Adipocyte (in vitro differentiated cells): ENCODE measurements around the gene NSUN4.
A peak's percentile ranks its signal among the peaks of the same experiment; 100 is the strongest.

ENCODE experiments used
- DNase-seq: peaks from one replicate; pipeline ENCODE4 v3.0.0-alpha.2; 2015; ENCODE audit warnings: low read depth
- H3K27me3 ChIP-seq: replicated peaks from 2 replicates; pipeline ENCODE4 v1.7.0; 2013; ENCODE audit warnings: mild to moderate bottlenecking, low read length, moderate library complexity; ENCODE audit not compliant: control insufficient read depth, insufficient read depth
- H3K36me3 ChIP-seq: 2 replicates; pipeline ENCODE4 v1.7.0; 2013; ENCODE audit warnings: low read length, mild to moderate bottlenecking, moderate library complexity; ENCODE audit not compliant: control insufficient read depth, insufficient read depth, severe bottlenecking
- H3K4me1 ChIP-seq: 2 replicates; pipeline ENCODE4 v1.7.0; 2013; ENCODE audit warnings: mild to moderate bottlenecking, low read length, moderate library complexity; ENCODE audit not compliant: control insufficient read depth, insufficient read depth
- H3K4me3 ChIP-seq: 2 replicates; pipeline ENCODE4 v1.7.0; 2013; ENCODE audit warnings: mild to moderate bottlenecking, low read length, moderate library complexity
- H3K9ac ChIP-seq: 2 replicates; pipeline ENCODE4 v1.7.0; 2013; ENCODE audit warnings: mild to moderate bottlenecking, low read length, moderate library complexity
- H3K9me3 ChIP-seq: 2 replicates; pipeline ENCODE4 v1.7.0; 2013; ENCODE audit warnings: mild to moderate bottlenecking, low read length, moderate library complexity; ENCODE audit not compliant: control insufficient read depth

The NSUN4 gene

DNA sequence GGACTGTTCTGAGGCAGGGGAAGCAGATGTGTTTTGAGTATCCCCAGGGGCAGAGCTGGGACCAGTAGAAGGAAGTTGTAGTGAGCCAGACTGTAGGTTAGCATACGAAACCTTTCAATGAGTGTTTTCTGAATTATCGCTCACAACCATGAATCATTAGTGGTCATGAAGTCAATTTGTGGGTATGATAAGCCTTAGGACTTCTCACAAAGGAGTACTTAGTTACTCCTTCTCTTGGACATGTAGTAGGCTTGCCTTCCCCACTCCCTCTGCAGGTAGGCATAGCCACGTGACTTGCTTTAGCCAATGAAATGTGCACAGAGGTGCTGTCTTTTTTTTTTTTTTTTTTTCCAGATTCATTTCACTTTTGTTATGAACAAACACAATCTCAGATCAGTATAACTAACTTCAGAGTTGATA lies 29.6 kb downstream of the NSUN4 start:
- Histone ChIP-seq H3K36me3 (peaks cover 10% of the 10 kb centered on the region), H3K9ac (peak overlapping the region; percentile 48), H3K9me3 (no peaks in the 10 kb centered on the region), H3K27me3 (no peaks in the 10 kb centered on the region), H3K4me1 (peaks cover 20% of the 10 kb centered on the region), H3K4me3 (no peak overlapping the region)
- DNase-seq, result no peak

DNA sequence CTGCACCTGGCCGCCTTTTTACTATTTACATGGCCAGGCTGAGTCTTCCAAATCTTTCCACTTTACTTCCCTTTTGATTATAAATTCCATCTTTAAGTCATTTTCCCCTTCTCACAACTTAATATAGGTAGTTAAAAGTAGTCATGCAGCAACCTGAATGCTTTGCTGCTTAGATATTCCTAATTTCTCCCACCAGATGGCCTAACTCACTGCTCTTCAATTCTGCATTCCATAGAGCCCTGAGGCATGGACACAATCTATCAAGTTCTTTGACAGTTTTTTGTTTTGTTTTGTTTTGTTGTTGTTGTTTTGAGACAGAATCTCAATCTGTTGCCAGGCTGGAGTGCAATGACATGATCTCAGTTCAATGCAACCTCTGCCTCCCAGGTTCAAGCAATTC lies 31.8 kb downstream of the NSUN4 start:
- Histone ChIP-seq H3K9ac (no peak overlapping the region), H3K4me1 (peaks cover 15% of the 10 kb centered on the region), H3K27me3 (no peaks in the 10 kb centered on the region), H3K36me3 (peaks cover 4% of the 10 kb centered on the region), H3K9me3 (no peaks in the 10 kb centered on the region), H3K4me3 (no peak overlapping the region)
- no peak for DNase-seq

DNA sequence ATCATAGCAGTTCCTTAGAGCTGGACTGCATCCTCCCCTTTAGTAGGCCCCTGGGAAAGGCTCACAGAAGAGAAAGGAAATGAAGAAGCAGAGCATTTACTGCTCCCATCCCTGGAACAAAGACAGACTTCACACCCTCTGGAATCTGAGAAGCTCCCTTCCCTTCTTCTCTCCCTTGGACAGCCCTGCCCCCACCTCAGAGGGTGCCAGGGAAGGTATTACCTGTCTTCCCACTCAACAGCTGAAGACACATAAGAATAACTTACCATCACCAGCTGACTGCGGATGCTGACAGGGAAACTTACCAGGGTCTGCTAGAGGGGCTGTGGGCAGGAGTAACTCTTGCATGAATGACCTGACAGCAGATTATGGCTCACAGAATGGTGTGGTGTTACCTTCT lies 39.4 kb downstream of the NSUN4 start:
- peaks cover 11% of the 10 kb centered on the region for H3K9me3 ChIP-seq
- H3K4me3 ChIP-seq, result no peak overlapping the region
- no peaks in the 10 kb centered on the region for H3K36me3 ChIP-seq
- no peak overlapping the region for H3K9ac ChIP-seq
- H3K4me1 ChIP-seq, result no peaks in the 10 kb centered on the region
- DNase-seq, result no peak
- H3K27me3 ChIP-seq, result no peaks in the 10 kb centered on the region

DNA sequence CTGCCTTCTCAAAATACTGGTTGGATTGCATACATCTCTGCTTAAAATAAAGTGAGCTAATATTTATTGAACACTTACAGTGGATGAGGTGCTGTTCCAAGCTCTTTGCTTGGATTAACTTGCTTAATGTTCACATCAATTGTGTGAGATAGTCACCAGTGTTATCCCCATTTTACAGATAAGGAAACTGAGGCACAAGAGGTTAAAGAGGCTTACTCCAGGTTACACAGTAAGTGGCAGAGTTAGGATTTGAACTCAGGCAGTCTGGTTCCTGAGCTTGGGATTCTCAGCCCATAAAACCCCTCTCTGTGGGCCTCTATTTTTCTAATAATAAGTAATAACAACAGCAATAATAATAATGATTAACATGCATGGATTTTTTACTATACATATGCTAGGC lies 39.9 kb downstream of the NSUN4 start:
- DNase-seq, result no peak
- no peaks in the 10 kb centered on the region for H3K36me3 ChIP-seq
- H3K9me3 ChIP-seq, result peaks cover 11% of the 10 kb centered on the region
- no peaks in the 10 kb centered on the region for H3K27me3 ChIP-seq
- H3K4me3 ChIP-seq, result no peak overlapping the region
- H3K4me1 ChIP-seq, result no peaks in the 10 kb centered on the region
- no peak overlapping the region for H3K9ac ChIP-seq

DNA sequence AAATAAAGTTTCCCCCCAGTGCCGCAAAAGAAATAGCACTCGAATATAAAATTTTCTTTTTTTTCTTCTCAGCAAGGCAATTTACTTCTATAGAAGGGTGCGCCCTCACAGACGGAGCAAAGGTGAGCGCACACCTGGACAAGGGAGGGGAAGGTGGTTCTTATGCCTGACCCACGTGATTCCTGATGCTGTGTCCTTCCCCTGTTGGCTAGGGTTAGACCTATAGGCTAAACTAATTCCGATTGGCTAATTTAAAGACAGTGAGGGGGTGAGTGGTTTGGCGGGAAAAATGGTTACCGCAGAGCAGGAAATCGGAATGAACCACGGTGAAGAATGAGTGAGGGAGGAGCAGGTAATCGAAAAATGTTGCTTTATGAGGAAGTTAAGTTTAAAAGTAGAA lies 52.9 kb downstream of the NSUN4 start:
- peaks cover 18% of the 10 kb centered on the region for H3K27me3 ChIP-seq
- peak overlapping the region; percentile 71 for H3K4me3 ChIP-seq
- peaks cover 7% of the 10 kb centered on the region for H3K4me1 ChIP-seq
- H3K9ac ChIP-seq, result no peak overlapping the region
- no peak for DNase-seq
- H3K36me3 ChIP-seq, result no peaks in the 10 kb centered on the region
- peaks cover 20% of the 10 kb centered on the region for H3K9me3 ChIP-seq

DNA sequence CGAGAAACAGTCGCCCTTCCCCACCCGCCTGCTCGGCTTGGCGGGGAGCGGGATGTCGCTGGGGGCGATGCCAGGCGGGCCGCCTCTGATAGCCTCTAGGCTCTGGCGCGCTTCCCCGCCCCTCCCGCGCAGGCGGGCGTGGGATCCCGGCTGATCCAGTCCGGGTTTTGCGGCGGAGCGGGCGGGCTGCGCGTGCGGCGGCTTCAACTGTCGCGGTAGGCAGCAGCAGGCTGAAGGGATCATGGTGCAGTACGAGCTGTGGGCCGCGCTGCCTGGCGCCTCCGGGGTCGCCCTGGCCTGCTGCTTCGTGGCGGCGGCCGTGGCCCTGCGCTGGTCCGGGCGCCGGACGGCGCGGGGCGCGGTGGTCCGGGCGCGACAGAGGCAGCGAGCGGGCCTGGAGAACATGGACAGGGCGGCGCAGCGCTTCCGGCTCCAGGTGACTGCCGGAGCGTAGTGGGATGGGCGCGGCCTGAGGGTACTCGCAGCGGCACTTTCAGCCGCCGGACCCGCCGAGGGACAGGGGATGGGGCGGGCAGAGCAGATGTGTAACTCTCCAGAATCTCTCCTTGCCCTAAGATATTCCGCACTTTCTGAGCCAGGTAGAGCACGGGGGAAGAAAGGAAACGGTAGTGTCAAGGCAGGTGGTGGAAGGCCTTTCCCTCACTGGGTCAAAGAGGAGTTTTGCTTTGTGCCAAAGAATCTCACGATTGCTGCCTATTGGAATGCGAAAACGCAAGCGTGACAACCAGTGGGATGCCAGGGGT lies 53.7 kb downstream of the NSUN4 start, which contains the start of gene FAAH:
FAAH (plus strand) TSS at position 210 of the 764 bp plus-strand sequence; CDS start at position 242, 32 bp downstream.
- H3K4me1 ChIP-seq, result peaks cover 7% of the 10 kb centered on the region
- H3K4me3 ChIP-seq, result peak within 1 kb of the TSS; percentile 71
- no peak for DNase-seq
- H3K36me3 ChIP-seq, result no peaks in the 10 kb centered on the region
- H3K9ac ChIP-seq, result peak within 1 kb of the TSS; percentile 67
- peaks cover 20% of the 10 kb centered on the region for H3K27me3 ChIP-seq
- peaks cover 20% of the 10 kb centered on the region for H3K9me3 ChIP-seq

DNA sequence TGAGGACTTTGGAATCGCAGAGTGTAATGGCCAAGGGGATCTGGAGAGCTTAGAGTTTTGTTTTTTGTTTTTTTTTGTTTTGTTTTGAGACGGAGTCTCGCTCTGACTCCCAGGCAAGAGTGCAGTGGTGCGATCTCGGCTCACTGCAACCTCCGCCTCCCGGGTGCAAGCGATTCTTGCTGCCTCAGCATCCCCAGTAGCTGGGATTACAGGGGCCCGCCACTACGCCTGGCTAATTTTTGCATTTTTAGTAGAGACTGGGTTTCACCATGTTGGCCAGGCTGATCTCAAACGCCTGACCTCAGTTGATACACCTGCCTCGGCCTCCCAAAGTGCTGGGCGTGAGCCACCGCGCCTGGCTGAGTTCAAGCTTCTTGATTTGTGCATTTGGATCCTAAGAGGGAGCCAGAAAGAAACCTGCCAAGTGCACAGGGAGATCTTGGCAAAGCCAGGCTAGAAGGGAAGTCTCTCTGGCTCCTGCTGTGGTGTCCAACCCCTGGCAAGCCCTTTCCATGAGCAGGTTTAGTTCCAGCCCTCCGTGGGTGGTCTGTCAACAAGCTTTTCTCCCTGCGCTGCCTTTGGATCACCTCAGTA lies 54.4 kb downstream of the NSUN4 start:
- peaks cover 21% of the 10 kb centered on the region for H3K27me3 ChIP-seq
- H3K4me3 ChIP-seq, result peak overlapping the region; percentile 71
- peaks cover 20% of the 10 kb centered on the region for H3K9me3 ChIP-seq
- no peak for DNase-seq
- no peaks in the 10 kb centered on the region for H3K36me3 ChIP-seq
- peaks cover 7% of the 10 kb centered on the region for H3K4me1 ChIP-seq
- peak overlapping the region; percentile 67 for H3K9ac ChIP-seq

DNA sequence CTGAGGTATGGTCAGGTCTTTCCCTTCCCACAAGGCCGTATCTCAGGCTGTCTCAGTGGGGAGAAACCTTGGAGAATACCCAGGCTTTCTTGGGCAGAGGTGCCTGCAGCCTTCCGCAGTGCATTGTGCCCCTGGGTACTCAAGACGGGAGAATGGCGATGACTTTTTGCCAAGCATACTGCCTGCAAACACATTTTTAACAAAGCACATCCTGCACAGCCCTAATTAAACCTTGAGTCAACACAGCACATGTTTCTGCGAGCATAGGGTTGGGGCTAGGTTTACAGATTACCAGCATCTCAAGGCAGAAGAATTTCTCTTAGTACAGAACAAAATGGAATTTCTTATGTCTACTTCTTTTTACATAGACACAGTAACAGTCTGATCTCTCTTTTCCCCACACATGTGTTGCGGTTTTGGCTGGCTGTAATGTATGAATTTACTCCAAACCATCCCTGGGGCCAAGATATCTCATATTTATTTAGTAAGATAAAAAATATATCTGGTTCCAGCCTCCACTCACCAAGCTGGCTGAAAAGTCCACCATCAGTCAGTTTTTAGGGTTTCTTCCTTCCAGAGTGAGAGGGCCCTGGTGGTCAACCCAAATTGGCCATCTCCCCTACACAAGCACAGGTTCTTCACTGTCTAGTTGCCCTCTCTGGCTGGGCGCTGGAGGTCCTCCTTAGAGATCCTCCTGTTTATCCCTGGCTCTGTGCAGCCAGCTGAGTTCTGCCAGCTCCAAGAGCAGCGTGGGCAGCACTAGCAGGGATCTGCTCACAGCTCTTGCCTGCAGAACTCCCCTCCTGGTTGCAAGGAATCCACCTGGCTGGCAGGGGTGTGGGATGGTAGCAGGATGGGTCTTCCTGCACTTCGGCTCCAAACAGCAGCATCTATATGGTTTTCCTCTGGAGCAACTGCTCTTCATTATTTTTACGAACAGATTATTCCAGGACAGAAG lies 56.1 kb downstream of the NSUN4 start:
- Histone ChIP-seq H3K9me3 (peaks cover 20% of the 10 kb centered on the region), H3K9ac (no peak overlapping the region), H3K4me1 (peaks cover 7% of the 10 kb centered on the region), H3K27me3 (peaks cover 21% of the 10 kb centered on the region), H3K4me3 (no peak overlapping the region), H3K36me3 (no peaks in the 10 kb centered on the region)
- peak; percentile 24 for DNase-seq

DNA sequence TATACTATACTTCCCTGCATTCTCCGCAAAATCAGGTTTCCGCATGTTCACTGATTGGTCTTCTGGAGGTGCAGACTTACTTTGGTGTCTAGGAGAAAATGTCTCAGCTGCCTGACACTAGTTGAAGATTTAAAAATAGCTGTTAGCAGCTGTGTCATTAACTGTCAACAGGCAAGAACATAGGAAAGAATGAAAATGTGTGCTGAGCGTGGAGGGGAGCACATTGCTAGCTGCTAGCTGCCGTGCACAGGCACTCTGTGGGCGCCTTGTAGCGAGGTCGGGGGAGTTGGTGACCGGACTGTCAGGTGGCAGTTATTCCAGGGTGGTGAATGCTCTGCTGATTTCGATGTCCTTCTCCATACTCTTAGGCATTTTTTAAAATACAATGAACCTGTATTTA lies 58.7 kb downstream of the NSUN4 start:
- Histone ChIP-seq H3K36me3 (no peaks in the 10 kb centered on the region), H3K27me3 (peaks cover 14% of the 10 kb centered on the region), H3K4me1 (peaks cover 12% of the 10 kb centered on the region), H3K4me3 (no peak overlapping the region), H3K9ac (no peak overlapping the region), H3K9me3 (peaks cover 3% of the 10 kb centered on the region)
- no peak for DNase-seq

DNA sequence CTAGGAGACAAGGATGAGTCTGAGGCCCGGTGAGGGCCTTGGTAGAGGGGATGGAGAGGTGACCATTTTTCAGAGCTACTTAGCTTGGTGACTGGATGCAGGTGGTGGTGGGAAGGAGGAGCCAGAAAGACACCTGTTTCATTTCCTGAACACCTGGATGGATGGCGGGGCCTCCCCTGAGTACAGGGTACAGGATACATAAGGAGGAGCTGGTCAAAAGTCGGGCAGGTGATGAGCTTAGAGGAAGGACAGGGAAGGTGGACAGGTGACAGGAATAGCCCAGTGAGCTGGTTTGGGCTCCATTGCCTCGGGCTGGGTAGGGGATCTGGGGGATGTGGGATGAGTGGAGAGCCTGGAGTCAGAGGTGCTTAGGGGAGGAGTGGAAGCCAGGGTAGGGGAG lies 59.8 kb downstream of the NSUN4 start:
- no peak for DNase-seq
- H3K9ac ChIP-seq, result no peak overlapping the region
- peaks cover 5% of the 10 kb centered on the region for H3K4me1 ChIP-seq
- no peaks in the 10 kb centered on the region for H3K9me3 ChIP-seq
- peaks cover 4% of the 10 kb centered on the region for H3K27me3 ChIP-seq
- no peak overlapping the region for H3K4me3 ChIP-seq
- H3K36me3 ChIP-seq, result no peaks in the 10 kb centered on the region
